ENCODE measurements around the gene COPS7A.

COPS7A gene

GRCh38 chr12:6763380-6763779 is 39.5 kb downstream of the COPS7A start:
- H3K27ac ChIP-seq, result peak overlapping the region; percentile 87
- no peak for TF ChIP-seq ZFX (IDR thresholded peaks at IDR 0.05)
- TF ChIP-seq CTCF (conservative IDR thresholded peaks at IDR 0.05), result no peak

GRCh38 chr12:6764011-6764828 is 40.4 kb downstream of the COPS7A start:
- TF ChIP-seq CTCF (conservative IDR thresholded peaks at IDR 0.05), result no peak
- TF ChIP-seq ZFX (IDR thresholded peaks at IDR 0.05), result no peak
- H3K27ac ChIP-seq, result peak overlapping the region; percentile 87

- H3K27ac ChIP-seq, result peak overlapping the region; percentile 87
- TF ChIP-seq CTCF (conservative IDR thresholded peaks at IDR 0.05) (no peak), ZFX (IDR thresholded peaks at IDR 0.05) (no peak)
Measured at GRCh38 chr12:6765048-6765633, 41.3 kb downstream of the COPS7A start.

GRCh38 chr12:6765634-6766581 is 42.1 kb downstream of the COPS7A start, which contains the start of gene PTMS:
Gene PTMS, plus strand, starts transcription at chr12:6766363. Its CDS starts 343 bp downstream, at chr12:6766706.
- peak within 1 kb of the TSS; percentile 87 for H3K27ac ChIP-seq
- TF ChIP-seq CTCF (conservative IDR thresholded peaks at IDR 0.05) (no peak), ZFX (IDR thresholded peaks at IDR 0.05) (no peak)

GRCh38 chr12:6766651-6767349 is 43.0 kb downstream of the COPS7A start:
- H3K27ac ChIP-seq, result peak overlapping the region; percentile 87
- TF ChIP-seq CTCF (conservative IDR thresholded peaks at IDR 0.05) (peak; percentile 95), ZFX (IDR thresholded peaks at IDR 0.05) (peak; percentile 68; the same call in 1 of the 2 replicates)

- no peak for TF ChIP-seq CTCF (conservative IDR thresholded peaks at IDR 0.05)
- no peak for TF ChIP-seq ZFX (IDR thresholded peaks at IDR 0.05)
- peak overlapping the region; percentile 87 for H3K27ac ChIP-seq
Measured at GRCh38 chr12:6767353-6768319, 43.8 kb downstream of the COPS7A start.

Measured in C4-2B (cell line).